Measurements from ENCODE around the gene COG3. TPM values are rescaled to one million over a fixed set of nuclear protein-coding genes. Genes with fewer than 3 reads are reported as not detected.
A peak's percentile ranks its signal among the peaks of the same experiment; 100 is the strongest.

Gene COG3
- total and polyA plus RNA-seq, 12 donors = 9.9 to 18.0 (median 15.4) TPM

- intact Hi-C loops (cut with DNase I) = no loop called here
- no peak for DNase-seq
- Histone ChIP-seq H3K27me3 (no peaks in the 10 kb centered on the region), H3K4me3 (no peak overlapping the region), H3K4me1 (peaks cover 0 to 42% (median 22%) of the 10 kb centered on the region in 9 donors), H3K27ac (no peak overlapping the region), H3K36me3 (peaks cover 0 to 33% (median 14%) of the 10 kb centered on the region in 9 donors), H3K9me3 (peaks cover 0 to 17% (median 0%) of the 10 kb centered on the region in 11 donors)
- peak in 2 of 9 donors; percentile 12 to 14 for TF ChIP-seq CTCF (IDR thresholded peaks at IDR 0.05)
- no peak for ATAC-seq
- WGBS, 2 donors = 58 to 70% methylated on average over 2 of the region's 2 CpGs
Measured at GRCh38 chr13:45473627-45474026, 8.9 kb downstream of the COG3 start.

- Histone ChIP-seq H3K27ac (no peak overlapping the region), H3K4me1 (peaks cover 0 to 33% (median 17%) of the 10 kb centered on the region in 9 donors), H3K4me3 (no peak overlapping the region), H3K36me3 (peaks cover 0 to 43% (median 14%) of the 10 kb centered on the region in 9 donors), H3K27me3 (no peaks in the 10 kb centered on the region), H3K9me3 (peaks cover 0 to 17% (median 0%) of the 10 kb centered on the region in 11 donors)
- WGBS, 2 donors = 93 to 96% methylated on average over 3 of the region's 3 CpGs
- ATAC-seq (no peak), DNase-seq (no peak)
- TF ChIP-seq CTCF (IDR thresholded peaks at IDR 0.05) = no peak
- intact Hi-C loops (cut with DNase I) = no loop called here
Measured at GRCh38 chr13:45474584-45475454, 10.1 kb downstream of the COG3 start.

GRCh38 chr13:45479661-45480060 is 14.9 kb downstream of the COG3 start:
- Histone ChIP-seq H3K9me3 (no peaks in the 10 kb centered on the region), H3K4me1 (peaks cover 0 to 31% (median 19%) of the 10 kb centered on the region in 9 donors), H3K27me3 (no peaks in the 10 kb centered on the region), H3K27ac (no peak overlapping the region), H3K36me3 (peaks cover 0 to 87% (median 17%) of the 10 kb centered on the region in 9 donors), H3K4me3 (no peak overlapping the region)
- TF ChIP-seq CTCF (IDR thresholded peaks at IDR 0.05) = no peak
- intact Hi-C loops (cut with DNase I) = loop anchor here in 3 of 10 donors (5.0 to 10.0 kb wide), 2 partner anchors 105 to 107 kb away; no protein-coding TSS in a partner anchor
- WGBS, 2 donors = 94 to 97% methylated on average over 2 of the region's 2 CpGs
- ATAC-seq (no peak), DNase-seq (no peak)

GRCh38 chr13:45481688-45482087 is 16.9 kb downstream of the COG3 start:
- ATAC-seq = peak in 1 of 8 donors; percentile 70
- peak overlapping the region in 5 of 10 donors; percentile 1 to 61 (median 40) for H3K27ac ChIP-seq
- peaks cover 0 to 18% (median 13%) of the 10 kb centered on the region in 9 donors for H3K4me1 ChIP-seq
- H3K9me3 ChIP-seq = no peaks in the 10 kb centered on the region
- peaks cover 0 to 81% (median 19%) of the 10 kb centered on the region in 9 donors for H3K36me3 ChIP-seq
- TF ChIP-seq CTCF (IDR thresholded peaks at IDR 0.05) = no peak
- no peak for DNase-seq
- H3K4me3 ChIP-seq = no peak overlapping the region
- 42 to 62% methylated on average over 1 of the region's 1 CpG for WGBS, 2 donors
- H3K27me3 ChIP-seq = no peaks in the 10 kb centered on the region
- intact Hi-C loops (cut with DNase I) = loop anchor here in 3 of 10 donors (5.0 to 10.0 kb wide), 2 partner anchors 107 to 109 kb away; no protein-coding TSS in a partner anchor
